H54 (cell line): ENCODE data around the gene P2RX2.

Experiments used
- DNase-seq: peaks from one replicate; pipeline ENCODE4 v3.0.0; 2011; ENCODE audit warnings: low spot score, mixed read lengths; ENCODE audit not compliant: insufficient read length
- FAIRE-seq: peaks from 3 replicates; lab custom pipeline; 2011; peaks lifted over from hg19 to GRCh38; lab: Jason Lieb, UNC
- POLR2A ChIP-seq: IDR thresholded peaks from 2 replicates; pipeline ENCODE4 v1.6.1; 2011; ENCODE audit warnings: low read depth, mild to moderate bottlenecking, low read length

P2RX2 gene

DNA sequence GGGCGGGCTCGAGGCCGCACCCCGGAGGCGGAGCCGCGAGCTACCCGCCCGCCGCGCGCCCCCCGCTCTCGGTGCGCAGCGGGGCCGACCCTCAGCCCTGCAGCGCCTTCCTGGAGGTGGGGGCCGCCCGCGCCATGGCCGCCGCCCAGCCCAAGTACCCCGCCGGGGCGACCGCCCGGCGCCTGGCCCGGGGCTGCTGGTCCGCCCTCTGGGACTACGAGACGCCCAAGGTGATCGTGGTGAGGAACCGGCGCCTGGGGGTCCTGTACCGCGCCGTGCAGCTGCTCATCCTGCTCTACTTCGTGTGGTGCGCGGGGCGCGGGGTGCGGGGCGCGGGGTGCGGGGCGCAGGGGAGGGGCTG is at the start of gene P2RX2:
P2RX2 (plus strand) TSS at position 94 of the 361 bp plus-strand sequence; CDS start at position 135, 41 bp downstream.
- DNase-seq (no peak), FAIRE-seq (no peak)
- TF ChIP-seq POLR2A, result no peak

DNA sequence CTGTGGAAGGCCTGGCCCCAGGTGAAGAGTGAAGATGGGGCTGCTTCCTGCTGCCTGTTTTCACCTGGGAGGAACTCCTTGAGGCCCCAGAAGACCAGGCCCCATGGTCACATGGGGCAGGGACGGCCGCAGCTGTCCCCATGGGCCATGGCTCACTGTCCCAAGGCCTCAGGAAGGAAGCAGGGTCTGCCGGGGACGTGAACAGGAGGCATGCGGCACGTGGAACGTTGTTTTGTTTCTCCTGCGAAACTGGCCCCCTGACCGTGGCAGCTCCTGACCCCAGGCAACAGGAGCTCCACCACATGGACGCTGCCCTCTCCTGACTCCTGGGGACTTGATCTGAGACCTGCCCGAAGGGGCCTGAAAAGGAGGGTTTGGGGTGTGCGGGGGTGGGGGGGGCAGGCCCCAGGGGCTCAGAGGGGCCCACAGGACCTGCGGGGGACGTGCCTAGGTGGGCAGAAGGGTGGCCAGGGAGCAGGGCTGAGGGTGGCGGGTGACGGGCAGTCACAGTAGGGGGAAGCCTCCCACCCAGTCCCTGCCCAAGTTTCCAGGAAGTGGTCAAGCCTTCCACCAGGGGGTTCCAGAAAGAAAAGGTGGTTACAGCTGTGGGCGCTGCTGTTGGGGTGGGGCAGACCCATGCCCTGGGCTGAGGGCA is 49.6 kb upstream of the P2RX2 start:
- FAIRE-seq (no peak), DNase-seq (no peak)
- no peak for TF ChIP-seq POLR2A

DNA sequence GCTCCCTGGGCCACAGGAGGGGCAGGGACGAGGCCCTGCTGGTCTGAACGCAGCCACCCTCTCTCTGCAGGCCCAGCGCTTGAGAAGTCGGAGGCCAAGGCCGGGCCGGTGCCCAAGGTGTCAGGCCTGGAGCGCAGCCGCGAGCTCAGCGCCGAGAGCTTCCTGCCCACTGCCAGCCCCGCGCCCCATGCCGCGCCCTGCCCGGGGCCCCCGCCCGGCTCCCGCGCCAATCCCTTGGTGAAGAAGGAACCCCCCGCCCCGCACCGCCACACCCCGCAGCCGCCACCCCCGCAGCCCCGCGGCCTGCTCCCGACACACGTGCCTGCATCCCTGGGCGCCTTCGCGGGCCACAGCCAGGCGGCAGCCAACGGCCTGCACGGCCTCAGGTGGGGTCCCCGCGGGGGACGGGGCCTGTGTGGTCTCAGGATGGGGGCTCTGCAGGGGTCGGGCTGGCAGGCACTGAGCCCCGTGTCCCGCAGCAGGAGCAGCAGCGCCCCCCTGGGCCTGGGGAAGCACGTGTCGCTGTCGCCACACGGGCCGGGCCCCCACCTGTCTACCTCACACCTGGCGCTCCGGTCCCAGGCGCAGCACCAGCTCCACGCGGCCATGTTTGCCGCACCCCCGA is 48.6 kb upstream of the P2RX2 start:
- no peak for TF ChIP-seq POLR2A
- DNase-seq, result no peak
- FAIRE-seq, result no peak

DNA sequence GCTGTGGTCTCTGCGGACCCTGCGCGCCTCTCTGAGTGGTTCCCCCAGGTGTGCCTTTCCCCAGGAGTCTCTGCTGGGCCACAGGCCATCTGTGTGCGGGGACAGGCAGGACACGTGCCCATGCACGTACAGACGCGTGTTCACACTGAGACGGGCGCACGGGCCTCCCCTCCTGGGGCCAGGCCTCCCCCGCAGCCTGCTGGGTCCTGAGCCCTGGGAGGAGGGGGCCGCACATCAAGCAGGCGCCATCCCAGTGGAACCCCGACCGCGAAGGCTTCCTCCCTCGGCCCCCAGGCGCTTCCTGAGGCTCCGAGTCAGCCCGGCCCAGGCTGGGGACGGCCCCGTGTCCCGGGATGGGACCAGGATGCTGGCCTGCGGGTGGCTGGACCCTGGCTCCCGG is 47.9 kb upstream of the P2RX2 start:
- FAIRE-seq (no peak), DNase-seq (no peak)
- TF ChIP-seq POLR2A, result no peak

DNA sequence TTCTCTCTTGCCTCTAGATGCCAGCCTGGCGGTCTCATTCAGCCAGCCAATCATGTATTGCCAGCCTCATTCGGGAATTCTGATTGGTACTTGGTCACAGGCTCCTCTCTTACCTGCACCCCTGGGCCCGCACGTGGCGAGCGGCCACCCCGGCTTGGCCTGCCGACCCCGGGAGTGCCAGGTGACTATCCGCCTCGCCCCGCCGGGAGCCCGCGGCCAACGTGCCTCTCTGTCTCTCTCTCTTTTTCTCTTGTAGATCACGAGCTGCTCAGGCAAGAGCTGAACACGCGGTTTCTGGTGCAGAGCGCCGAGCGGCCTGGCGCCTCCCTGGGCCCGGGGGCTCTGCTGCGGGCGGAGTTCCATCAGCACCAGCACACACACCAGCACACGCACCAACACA is 47.5 kb upstream of the P2RX2 start:
- DNase-seq (no peak), FAIRE-seq (no peak)
- TF ChIP-seq POLR2A, result no peak

DNA sequence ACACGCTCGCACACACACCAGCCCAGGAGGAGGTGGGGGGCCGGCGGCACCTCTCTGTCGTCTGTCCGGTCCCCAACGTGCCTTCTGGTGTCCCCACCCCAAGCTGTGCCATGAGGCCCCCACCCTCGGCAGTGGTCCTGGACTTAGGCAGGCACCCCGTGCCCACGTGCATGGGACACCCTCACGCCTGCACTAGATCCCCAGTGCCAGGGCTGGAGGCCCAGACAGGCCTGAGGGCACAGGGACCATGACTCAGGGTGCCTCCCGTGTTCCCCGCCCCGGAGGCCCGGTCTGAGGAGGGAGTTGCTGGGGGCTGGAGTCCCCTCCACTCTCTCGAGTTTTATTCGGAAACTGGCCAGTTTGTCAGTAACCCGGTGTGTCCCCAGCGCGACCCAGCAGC is 47.0 kb upstream of the P2RX2 start:
- FAIRE-seq (no peak), DNase-seq (no peak)
- TF ChIP-seq POLR2A, result no peak

DNA sequence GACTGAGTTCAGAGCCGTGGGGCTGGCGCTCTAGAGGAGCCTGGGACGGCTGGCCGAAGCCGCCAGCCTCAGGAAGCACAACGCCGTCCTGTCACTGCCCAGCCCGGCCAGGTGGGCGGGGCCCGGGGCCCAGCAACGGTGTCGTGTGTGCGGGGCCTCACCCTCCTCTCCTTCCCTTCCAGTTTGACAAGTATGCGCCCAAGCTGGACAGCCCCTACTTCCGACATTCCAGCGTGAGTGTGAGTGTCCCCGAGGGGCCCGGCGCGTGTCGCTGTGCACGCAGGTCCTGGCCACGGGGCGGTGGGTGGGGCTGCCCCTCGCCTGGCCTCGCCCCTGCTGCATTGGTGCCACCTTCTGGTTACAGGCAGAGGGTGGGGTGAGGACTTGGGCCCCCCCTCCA is 46.5 kb upstream of the P2RX2 start:
- FAIRE-seq (no peak), DNase-seq (no peak)
- no peak for TF ChIP-seq POLR2A

DNA sequence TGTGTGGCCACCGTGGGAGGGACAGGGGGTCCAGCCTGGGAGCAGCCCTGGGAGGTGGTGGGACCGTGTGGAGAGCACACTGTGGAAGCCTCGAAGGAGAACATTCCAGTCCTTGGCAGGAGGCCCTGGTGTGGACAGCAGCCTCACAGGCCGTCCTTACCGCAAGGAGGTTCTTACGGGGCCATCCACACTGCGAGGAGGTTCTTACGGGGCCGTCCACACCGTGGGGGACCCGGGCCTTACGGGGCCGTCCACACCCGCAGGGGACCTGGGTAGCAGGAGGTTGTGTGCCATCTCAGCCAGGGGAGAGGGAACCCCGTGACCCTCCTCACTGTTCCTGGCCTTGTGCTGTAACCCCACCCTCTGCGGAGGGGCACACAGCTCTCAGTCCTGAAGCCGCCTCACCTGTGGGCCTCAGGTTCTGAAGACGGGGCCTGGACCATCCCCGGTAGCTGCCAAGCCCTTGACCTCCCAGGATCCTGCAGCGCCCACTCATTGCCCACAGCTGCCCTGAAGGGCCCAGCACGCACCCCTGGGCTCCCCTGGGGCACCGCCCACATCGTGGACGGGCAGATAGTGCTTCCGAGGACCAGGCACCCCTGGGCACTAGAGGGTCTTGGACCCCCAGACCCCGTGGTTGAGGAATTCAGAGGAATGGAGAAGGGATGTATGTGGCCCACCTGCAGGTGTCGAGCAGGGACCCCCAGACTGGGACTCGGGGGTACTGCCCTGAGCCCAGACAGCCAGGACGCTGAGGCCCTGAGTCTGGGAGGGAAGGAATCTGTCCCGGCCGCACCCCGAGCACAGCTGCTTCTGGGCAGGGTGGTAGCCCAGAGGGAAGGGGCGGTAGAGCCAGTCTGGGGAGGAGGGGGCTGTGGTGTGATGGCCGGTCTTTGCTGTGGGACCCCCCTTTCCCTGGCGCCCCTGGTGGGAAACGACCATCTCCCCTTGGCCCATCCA is 45.5 kb upstream of the P2RX2 start:
- DNase-seq (no peak), FAIRE-seq (no peak)

DNA sequence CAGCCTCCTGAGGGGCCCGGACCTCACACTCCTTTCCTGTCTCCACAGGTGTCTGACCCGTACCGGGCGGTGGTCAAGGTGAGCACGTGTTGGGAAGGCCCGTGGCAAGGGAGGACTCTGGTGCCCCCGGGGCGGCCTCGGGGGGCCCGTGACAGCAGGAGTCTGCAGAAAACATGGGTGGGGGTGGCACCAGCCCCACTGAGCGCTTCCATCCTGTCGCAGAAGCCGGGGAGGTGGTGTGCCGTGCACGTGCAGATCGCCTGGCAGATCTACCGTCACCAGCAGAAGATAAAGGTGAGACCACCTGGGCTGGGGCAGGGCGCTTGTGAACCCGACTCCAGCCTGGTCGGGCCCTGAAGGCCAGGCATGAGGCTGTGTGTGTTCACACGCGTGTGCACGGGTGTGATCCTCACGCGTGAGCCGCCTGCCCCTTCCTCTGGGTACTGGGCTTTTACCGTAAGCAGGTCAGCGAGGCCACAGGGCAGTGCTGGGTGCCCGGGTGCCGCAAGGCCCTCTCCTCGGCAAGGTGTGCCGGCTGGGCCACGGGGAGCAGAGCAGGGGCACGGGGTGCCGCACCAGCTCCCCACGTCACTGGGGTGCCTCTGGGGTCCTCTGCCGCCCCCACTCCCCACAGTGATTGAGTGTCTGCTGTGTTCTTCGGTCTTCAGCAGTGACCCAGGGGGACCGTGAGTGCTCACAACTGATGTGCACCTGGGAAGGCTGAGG is 44.1 kb upstream of the P2RX2 start:
- DNase-seq, result no peak
- no peak for FAIRE-seq
- no peak for TF ChIP-seq POLR2A

More for the DNA sequence above, 45.5 kb upstream of the P2RX2 start:
- TF ChIP-seq POLR2A, result no peak

DNA sequence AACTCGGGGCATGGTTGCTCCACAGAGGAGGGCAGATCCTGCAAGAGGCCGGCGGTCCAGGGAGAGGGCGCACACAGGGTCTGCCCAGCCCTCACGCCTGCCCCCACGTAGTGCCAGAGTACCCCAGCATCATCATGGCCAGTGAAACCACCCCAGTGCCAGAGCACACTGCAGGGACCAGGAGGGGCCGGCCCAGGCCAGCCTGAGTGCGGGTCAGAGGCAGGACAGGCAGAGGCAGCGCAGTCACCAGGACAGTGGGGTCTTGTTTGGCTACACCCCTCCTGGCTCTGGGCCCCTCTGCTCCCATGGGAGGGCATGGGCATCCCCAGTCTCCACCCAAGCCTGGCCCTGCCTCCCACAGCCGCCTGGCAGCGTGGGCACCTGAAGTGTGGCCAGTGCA is 42.9 kb upstream of the P2RX2 start:
- DNase-seq (no peak), FAIRE-seq (no peak)
- TF ChIP-seq POLR2A, result no peak

DNA sequence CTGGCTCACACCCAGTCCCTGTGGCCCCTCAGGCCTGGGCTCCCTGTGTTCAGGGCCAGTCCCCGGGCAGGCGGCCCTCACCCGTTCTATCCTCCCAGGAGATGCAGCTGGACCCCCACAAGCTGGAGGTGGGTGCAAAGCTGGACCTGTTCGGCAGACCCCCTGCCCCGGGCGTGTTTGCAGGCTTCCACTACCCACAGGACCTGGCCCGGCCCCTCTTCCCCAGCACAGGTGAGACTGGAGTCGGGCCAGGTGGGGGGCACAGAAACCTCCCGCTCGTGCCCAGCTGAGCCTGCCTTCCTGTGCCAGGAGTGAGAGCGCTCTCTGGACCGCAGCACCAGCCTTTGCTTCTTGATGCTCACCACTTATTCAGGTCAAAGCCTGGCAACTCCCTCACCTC is 41.9 kb upstream of the P2RX2 start:
- FAIRE-seq, result no peak
- TF ChIP-seq POLR2A, result no peak
- DNase-seq, result no peak

DNA sequence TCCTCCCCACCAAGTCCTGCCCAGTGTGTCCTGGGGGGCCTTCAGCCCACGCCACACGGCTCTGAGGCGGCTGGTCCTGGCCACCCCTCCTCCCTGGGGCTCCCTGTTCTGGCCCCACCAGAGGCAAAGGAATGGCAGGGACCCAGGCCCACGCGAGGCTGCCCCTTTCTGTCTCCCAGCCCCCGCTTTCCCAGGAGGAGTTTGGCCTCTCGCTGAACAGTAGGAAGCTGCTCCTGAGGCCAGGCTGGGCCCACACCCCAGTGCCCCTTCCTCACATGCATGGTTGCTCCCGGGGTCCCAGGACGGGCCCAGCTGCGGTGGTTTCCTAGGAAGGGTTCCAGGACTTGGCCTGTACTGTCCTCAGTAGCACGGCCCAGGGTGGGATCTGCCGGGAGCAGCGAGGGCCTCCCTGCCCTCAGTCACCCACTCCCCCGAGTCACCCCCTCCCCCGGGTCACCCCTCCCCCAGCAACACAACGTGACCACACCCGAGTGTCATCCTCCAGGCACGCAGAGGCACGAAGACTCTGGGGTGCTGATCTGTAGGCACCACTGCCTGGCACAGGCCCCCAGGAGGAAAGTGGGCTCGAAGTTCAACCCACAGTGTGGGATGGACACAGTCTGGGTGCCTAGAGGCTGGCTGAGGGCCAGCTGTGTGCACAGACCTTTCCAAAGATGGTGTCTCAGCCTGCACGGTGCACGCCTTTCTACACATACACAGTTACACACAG is 41.2 kb upstream of the P2RX2 start:
- DNase-seq (no peak), FAIRE-seq (no peak)
- TF ChIP-seq POLR2A, result no peak

DNA sequence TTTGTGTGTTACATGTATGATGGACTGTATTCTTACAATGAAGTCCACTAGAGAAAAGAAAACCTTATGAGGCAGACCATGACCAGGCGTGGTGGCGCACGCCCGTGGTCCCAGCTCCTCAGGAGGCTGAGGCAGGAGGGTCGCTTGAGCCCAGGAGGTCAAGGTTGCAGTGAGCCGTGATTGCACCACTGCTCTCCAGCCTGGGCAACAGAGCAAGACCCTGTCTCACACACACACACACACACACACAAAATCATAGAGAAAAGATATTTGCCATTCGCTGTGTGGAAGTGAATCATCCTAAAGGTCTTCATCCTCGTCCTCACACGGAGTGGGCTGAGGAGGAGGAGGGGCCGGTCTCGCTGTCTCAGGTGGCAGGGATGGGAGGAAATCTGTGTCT is 40.5 kb upstream of the P2RX2 start:
- no peak for TF ChIP-seq POLR2A
- DNase-seq, result no peak
- no peak for FAIRE-seq
